GM12878 (cell line): ENCODE measurements around the gene HOGA1. TPM values are rescaled to one million over a fixed set of nuclear protein-coding genes. Genes with fewer than 3 reads are reported as not detected.
A peak's percentile ranks its signal among the peaks of the same experiment; 100 is the strongest.
"Not testable (repeated sequence)": the region's sequence is repeated elsewhere in the genome, so short reads cannot be mapped to it uniquely, and the experiment has no call there.

Experiments
- ATAC-seq: fragments of 200-7000 bp; cut with Tn5 transposase; 3 replicates; pipeline ENCODE4 v1.9.1; 2020; ENCODE audit warnings: mild to moderate bottlenecking, moderate library complexity
- BruUV-seq: library from RNA; stranded (reverse); fragments of 400-500 nt; replicated peaks from 2 replicates; lab custom pipeline; 2021; lab: Mats Ljungman, UMichigan
- CTCF ChIA-PET: fragments of 300-600 bp; sonication (Branson Sonifier 250); formaldehyde crosslinking; extraction: SDS; loops from one replicate; lab custom pipeline; 2021; ENCODE audit warnings: inconsistent platforms; lab: Yijun Ruan, JAX
- POLR2A ChIA-PET: fragments of 350-600 bp; formaldehyde crosslinking; extraction: SDS; loops from one replicate; lab custom pipeline; 2021; ENCODE audit warnings: inconsistent platforms; lab: Charles Lee
- RAD21 ChIA-PET: fragments of 300-600 bp; sonication (Branson Sonifier 250); formaldehyde crosslinking; loops from one replicate; lab custom pipeline; 2023; ENCODE audit warnings: antibody characterized with exemption; ENCODE audit not compliant: unreplicated experiment; lab: Charles Lee
- SMC1A ChIA-PET: fragments of 300-600 bp; sonication (Branson Sonifier 250); formaldehyde crosslinking; loops from one replicate; lab custom pipeline; 2023; ENCODE audit not compliant: unreplicated experiment, uncharacterized antibody; lab: Charles Lee
- DNase-seq: peaks from one replicate; pipeline ENCODE4 v3.0.0-alpha.2; 2011; ENCODE audit warnings: low read depth, low spot score
- FAIRE-seq: peaks from 3 replicates; lab custom pipeline; 2011; peaks lifted over from hg19 to GRCh38; lab: Jason Lieb, UNC
- H2AFZ ChIP-seq: 2 replicates; pipeline ENCODE4 v1.6.0; 2011; ENCODE audit warnings: low read depth, low read length, control low read depth; ENCODE audit not compliant: control insufficient read depth
- H3K27ac ChIP-seq: 2 replicates; pipeline ENCODE4 v1.5.1; 2011; ENCODE audit warnings: control low read depth; ENCODE audit not compliant: control insufficient read depth, insufficient read depth
- H3K27me3 ChIP-seq, 2 experiments: replicated peaks in 1 of 2; 2 replicates each; pipeline versions ENCODE4 v1.6.0 to v1.6.1; 2011; ENCODE audit warnings: low read length in 1 of 2; ENCODE audit not compliant: control insufficient read depth in 2 of 2, insufficient read depth in 2 of 2
- H3K36me3 ChIP-seq, 2 experiments: 2 replicates each; pipeline ENCODE4 v1.5.1; 2011; ENCODE audit warnings: low read length in 1 of 2; ENCODE audit not compliant: control insufficient read depth in 2 of 2, insufficient read depth in 2 of 2
- H3K4me1 ChIP-seq: 2 replicates; pipeline ENCODE4 v1.6.1; 2011; ENCODE audit warnings: mild to moderate bottlenecking, low read length, moderate library complexity, mixed read lengths; ENCODE audit not compliant: control insufficient read depth, insufficient read depth
- H3K4me2 ChIP-seq: 2 replicates; pipeline ENCODE4 v1.6.0; 2011; ENCODE audit warnings: control low read depth; ENCODE audit not compliant: control insufficient read depth, insufficient read depth
- H3K4me3 ChIP-seq: fragments of 200-600 bp; sonication (generic); 2 replicates; pipeline ENCODE4 v1.5.1; 2016
- H3K79me2 ChIP-seq: 2 replicates; pipeline ENCODE4 v1.6.0; 2011; ENCODE audit warnings: low read length; ENCODE audit not compliant: control insufficient read depth, insufficient read depth
- H3K9ac ChIP-seq: 2 replicates; pipeline ENCODE4 v1.8.0; 2011; ENCODE audit warnings: low read length, control low read depth, mixed read lengths; ENCODE audit not compliant: control insufficient read depth, insufficient read depth
- H3K9me3 ChIP-seq: replicated peaks from 3 replicates; pipeline ENCODE4 v1.5.1; 2011; ENCODE audit warnings: mild to moderate bottlenecking, low read length; ENCODE audit not compliant: control insufficient read depth, insufficient read depth
- H4K20me1 ChIP-seq: 2 replicates; pipeline ENCODE4 v1.6.0; 2011; ENCODE audit not compliant: control insufficient read depth, insufficient read depth
- HSF1 ChIP-seq: fragments of 150-350 bp; IDR thresholded peaks from 2 replicates; pipeline ENCODE4 v1.6.1; 2014; ENCODE audit warnings: mild to moderate bottlenecking, low read depth, low read length
- MEF2B ChIP-seq: fragments of 450-650 bp; IDR thresholded peaks from 2 replicates; pipeline ENCODE4 v1.6.1; 2018; ENCODE audit warnings: mild to moderate bottlenecking, moderate library complexity; ENCODE audit not compliant: partially characterized antibody, poor library complexity, severe bottlenecking
- NRF1 ChIP-seq: conservative IDR thresholded peaks from 2 replicates; pipeline ENCODE4 v1.6.1; 2011; ENCODE audit warnings: mild to moderate bottlenecking, low read depth, low read length, improper control_type of control experiment
- PRDM15 ChIP-seq: fragments of 450-650 bp; formaldehyde crosslinking; IDR thresholded peaks from 2 replicates; pipeline ENCODE4 v1.4.0; 2020; ENCODE audit warnings: mild to moderate bottlenecking, moderate library complexity
- WGBS: methylation state at CpG from one replicate; pipeline ENCODE4 v1.1.6; 2016; ENCODE audit warnings: low lambda C conversion rate; ENCODE audit not compliant: insufficient replicate concordance, insufficient coverage; ENCODE audit errors: missing lambda C conversion rate; 5-methylcytosine and 5-hydroxymethylcytosine counted together
- in situ Hi-C: fragments of 300-500 bp; cut with MboI; formaldehyde crosslinking; loops from 9 replicates; pipeline ENCODE4 v1.14.3; 2018; ENCODE audit warnings: mixed read lengths
- intact Hi-C: fragments of 100-400 bp; cut with micrococcal nuclease; formaldehyde crosslinking; loops from one replicate; pipeline ENCODE4 v1.14.2; 2022; ENCODE audit not compliant: unreplicated experiment
- polyA plus RNA-seq, 11 experiments: library from polyadenylated mRNA; depleted of rRNA in 4 of 11; unstranded in 6 of 11; stranded (reverse) in 5 of 11; fragments of >200 nt; fragmentation: Nextera tagmentation in 4 of 11; fragmentation: Illumina TruSeq in 1 of 11; extraction: Ambion mirVana in 4 of 11; extraction: Trizol in 1 of 11; gene quantifications; 1 replicate in 1 of 11; 2 replicates in 10 of 11; pipeline versions ENCODE4 v1.2.1 to v1.2.3, GENCODE V29; 2011 to 2016; ENCODE audit warnings: inconsistent platforms in 2 of 11, missing spikeins in 2 of 11, low read depth in 1 of 11
- total RNA-seq, 4 experiments: library from RNA; depleted of rRNA in 3 of 4; stranded (reverse); fragments of >200 nt in 3 of 4; fragmentation: Illumina TruSeq in 1 of 4; extraction: Trizol in 1 of 4; gene quantifications; 2 replicates each; pipeline versions ENCODE4 v1.2.1 to v1.2.3, GENCODE V29; 2013 to 2021

The HOGA1 gene
- total and polyA plus RNA-seq, 10 of the 15 experiments (the other 5 are each of a cell fraction or from before 2014, with no cell fraction given) = 0.01 to 0.19 (median 0.06) TPM; not detected in 6

GRCh38 chr10:97648562-97649404 lies 64.6 kb downstream of the HOGA1 start (continued):
- TF ChIP-seq PRDM15 (CRISPR knock-in tag) (no peak), MEF2B (no peak), NRF1 (no peak), HSF1 (no peak)
- TF ChIP-seq, all 136 proteins: peak for 27

- FAIRE-seq, intact Hi-C loops, ATAC-seq, in situ Hi-C loops, DNase-seq, H3K9me3 ChIP-seq, H3K9ac ChIP-seq, BruUV-seq, H3K4me3 ChIP-seq, H3K27me3 ChIP-seq, H4K20me1 ChIP-seq, H3K79me2 ChIP-seq, H3K36me3 ChIP-seq, H3K4me1 ChIP-seq: not testable (repeated sequence)
- Histone ChIP-seq H3K27ac (peak overlapping the region; percentile 60), H2AFZ (peak overlapping the region; percentile 79), H3K4me2 (peak overlapping the region; percentile 48)
- ChIA-PET POLR2A (interaction anchor here (0.7 to 1.2 kb wide), 4 partner anchors 10 to 152 kb away, joined by 3 to 5 read pairs (median 4); partner anchors contain the start of gene AVPI1), RAD21 (interaction anchor here (1.9 to 2.1 kb wide), 2 partner anchors 27 to 77 kb away, joined by 4 to 9 read pairs; partner anchors contain the start of gene ANKRD2), CTCF (interaction anchor here (0.6 to 2.4 kb wide), 4 partner anchors 27 to 1040 kb away, joined by 3 to 6 read pairs (median 4); partner anchors contain the start of gene ANKRD2), SMC1A (interaction anchor here (0.6 to 1.5 kb wide), 7 partner anchors 20 to 474 kb away, joined by 3 to 7 read pairs (median 4); partner anchors contain the start of gene AVPI1)
- WGBS = 100% methylated on average over 4 of the region's 4 CpGs
Measured at GRCh38 chr10:97649405-97649750, 65.2 kb downstream of the HOGA1 start.
